ENCODE results near the gene DCPS.

DCPS gene

DNA sequence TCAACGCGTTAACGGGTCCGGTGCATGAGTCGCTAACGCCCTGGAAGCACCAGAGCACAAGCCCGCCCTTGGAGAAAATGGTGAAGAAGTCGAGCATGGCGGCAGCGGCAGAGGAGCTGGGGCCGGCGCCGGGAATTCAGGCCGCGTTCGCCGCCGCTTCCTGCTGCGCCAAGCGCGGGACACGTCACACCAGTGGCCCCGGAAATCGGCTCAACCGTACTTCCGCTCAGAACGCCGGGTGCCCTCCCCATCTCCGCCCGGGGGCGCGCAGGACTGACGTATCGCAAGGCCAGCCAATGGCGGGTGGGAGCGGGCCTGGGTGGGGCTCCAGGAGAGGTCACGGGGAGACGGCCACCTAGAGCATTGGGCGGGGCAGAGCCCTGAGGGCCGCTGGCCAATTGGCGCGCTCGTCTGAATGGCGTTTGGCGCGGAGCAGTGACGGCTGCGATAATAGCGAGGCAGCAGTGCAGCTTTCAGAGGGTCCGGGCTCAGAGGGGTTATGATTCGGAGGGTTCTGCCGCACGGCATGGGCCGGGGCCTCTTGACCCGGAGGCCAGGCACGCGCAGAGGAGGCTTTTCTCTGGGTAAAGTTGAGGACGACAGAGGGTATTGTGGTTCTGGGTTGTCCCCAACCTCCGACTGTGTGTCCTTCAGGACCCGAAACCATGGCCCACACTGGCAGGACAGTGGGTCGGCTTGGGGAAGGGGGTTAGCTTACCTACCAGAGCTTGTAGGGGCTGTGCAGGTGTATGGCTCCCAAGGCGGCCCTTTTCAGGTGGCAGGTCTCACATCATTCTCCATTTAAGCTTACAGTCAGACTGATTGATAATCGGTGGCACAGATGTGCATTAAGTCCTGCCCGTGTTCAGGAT, 34.9 kb upstream of the DCPS start, which contains the start of the genes FOXRED1 and SRPRA:
FOXRED1 (plus strand) TSS at position 447 of the 872 bp plus-strand sequence; CDS start at position 500, 53 bp downstream.
SRPRA (minus strand) TSS at position 188 of the 872 bp plus-strand sequence; CDS start at position 97, 91 bp downstream.
- peak within 1 kb of the TSS; percentile 86 for H3K27ac ChIP-seq
- peaks cover 60% of the 10 kb centered on the region for H3K36me3 ChIP-seq
- peak; percentile 100 for DNase-seq
- peak within 1 kb of the TSS; percentile 63 for H3K4me3 ChIP-seq (ENCODE audit: low read depth, low read length)
- no peaks in the 10 kb centered on the region for H3K27me3 ChIP-seq (ENCODE audit: insufficient read depth, low read depth, severe bottlenecking)
- no peaks in the 10 kb centered on the region for H3K9me3 ChIP-seq (ENCODE audit: severe bottlenecking)
- TF ChIP-seq, protein P1, sequence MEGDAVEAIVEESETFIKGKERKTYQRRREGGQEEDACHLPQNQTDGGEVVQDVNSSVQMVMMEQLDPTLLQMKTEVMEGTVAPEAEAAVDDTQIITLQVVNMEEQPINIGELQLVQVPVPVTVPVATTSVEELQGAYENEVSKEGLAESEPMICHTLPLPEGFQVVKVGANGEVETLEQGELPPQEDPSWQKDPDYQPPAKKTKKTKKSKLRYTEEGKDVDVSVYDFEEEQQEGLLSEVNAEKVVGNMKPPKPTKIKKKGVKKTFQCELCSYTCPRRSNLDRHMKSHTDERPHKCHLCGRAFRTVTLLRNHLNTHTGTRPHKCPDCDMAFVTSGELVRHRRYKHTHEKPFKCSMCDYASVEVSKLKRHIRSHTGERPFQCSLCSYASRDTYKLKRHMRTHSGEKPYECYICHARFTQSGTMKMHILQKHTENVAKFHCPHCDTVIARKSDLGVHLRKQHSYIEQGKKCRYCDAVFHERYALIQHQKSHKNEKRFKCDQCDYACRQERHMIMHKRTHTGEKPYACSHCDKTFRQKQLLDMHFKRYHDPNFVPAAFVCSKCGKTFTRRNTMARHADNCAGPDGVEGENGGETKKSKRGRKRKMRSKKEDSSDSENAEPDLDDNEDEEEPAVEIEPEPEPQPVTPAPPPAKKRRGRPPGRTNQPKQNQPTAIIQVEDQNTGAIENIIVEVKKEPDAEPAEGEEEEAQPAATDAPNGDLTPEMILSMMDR (IDR thresholded peaks at IDR 0.05; ENCODE audit: low read depth, low read length) = no peak

DNA sequence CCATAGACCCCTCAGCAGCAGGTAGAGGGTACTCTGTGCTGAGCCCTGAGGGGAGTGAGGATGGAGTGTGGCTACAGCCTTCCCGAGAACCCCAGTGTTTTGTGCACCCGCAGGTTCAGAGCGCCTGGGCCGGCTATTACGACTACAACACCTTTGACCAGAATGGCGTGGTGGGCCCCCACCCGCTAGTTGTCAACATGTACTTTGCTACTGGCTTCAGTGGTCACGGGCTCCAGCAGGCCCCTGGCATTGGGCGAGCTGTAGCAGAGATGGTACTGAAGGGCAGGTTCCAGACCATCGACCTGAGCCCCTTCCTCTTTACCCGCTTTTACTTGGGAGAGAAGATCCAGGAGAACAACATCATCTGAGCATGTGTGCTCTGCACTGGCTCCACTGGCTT, 26.5 kb upstream of the DCPS start:
- Histone ChIP-seq H3K27ac (no peak overlapping the region), H3K9me3 (ENCODE audit: severe bottlenecking) (no peaks in the 10 kb centered on the region), H3K36me3 (peaks cover 48% of the 10 kb centered on the region), H3K4me3 (ENCODE audit: low read depth, low read length) (no peak overlapping the region), H3K27me3 (ENCODE audit: insufficient read depth, low read depth, severe bottlenecking) (no peaks in the 10 kb centered on the region)
- DNase-seq = no peak
- TF ChIP-seq, protein P1 (IDR thresholded peaks at IDR 0.05; ENCODE audit: low read depth, low read length) = no peak

DNA sequence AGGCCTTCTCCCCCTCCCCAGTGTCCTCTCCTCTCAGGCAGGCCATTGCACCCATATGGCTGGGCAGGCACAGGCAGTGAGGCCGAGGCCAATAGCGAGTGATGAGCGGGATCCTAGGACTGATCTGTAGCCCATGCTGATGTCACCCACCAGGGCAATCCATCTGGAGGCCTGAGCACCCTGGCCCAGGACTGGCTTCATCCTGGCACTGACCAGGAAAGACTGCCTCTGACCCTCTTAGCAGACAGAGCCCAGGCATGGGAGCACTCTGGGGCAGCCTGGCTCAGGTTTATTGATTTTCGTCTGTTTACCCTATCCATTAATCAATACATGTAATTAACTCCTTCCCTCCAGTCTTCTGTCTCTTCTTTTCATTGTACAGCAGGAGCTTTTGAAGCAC, 26.1 kb upstream of the DCPS start:
- Histone ChIP-seq H3K9me3 (ENCODE audit: severe bottlenecking) (no peaks in the 10 kb centered on the region), H3K36me3 (peaks cover 44% of the 10 kb centered on the region), H3K4me3 (ENCODE audit: low read depth, low read length) (no peak overlapping the region), H3K27ac (no peak overlapping the region), H3K27me3 (ENCODE audit: insufficient read depth, low read depth, severe bottlenecking) (no peaks in the 10 kb centered on the region)
- TF ChIP-seq, protein P1 (IDR thresholded peaks at IDR 0.05; ENCODE audit: low read depth, low read length) = no peak
- DNase-seq = no peak

DNA sequence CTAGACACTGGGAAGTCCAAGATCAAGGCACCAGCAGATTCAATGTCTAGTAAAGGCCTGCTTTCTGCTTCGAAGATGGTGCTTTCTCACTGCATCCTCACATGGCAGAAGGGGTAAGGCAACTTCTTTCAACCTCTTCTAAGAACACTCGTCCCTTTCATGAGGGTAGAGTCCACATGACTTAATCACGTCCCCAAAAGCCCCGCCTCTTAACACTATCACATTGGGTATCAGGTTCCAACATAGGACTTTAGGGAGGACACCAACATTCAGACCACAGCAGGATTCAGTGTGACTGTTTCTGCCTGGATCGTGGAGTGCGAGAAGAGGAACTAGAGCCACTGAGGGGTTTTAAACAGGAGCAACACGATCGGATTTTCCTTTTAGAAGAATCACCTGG, 24.7 kb upstream of the DCPS start:
- TF ChIP-seq, protein P1 (IDR thresholded peaks at IDR 0.05; ENCODE audit: low read depth, low read length) = no peak
- H3K27me3 ChIP-seq (ENCODE audit: insufficient read depth, low read depth, severe bottlenecking) = no peaks in the 10 kb centered on the region
- no peak overlapping the region for H3K4me3 ChIP-seq (ENCODE audit: low read depth, low read length)
- peaks cover 30% of the 10 kb centered on the region for H3K36me3 ChIP-seq
- no peak for DNase-seq
- no peaks in the 10 kb centered on the region for H3K9me3 ChIP-seq (ENCODE audit: severe bottlenecking)
- no peak overlapping the region for H3K27ac ChIP-seq

DNA sequence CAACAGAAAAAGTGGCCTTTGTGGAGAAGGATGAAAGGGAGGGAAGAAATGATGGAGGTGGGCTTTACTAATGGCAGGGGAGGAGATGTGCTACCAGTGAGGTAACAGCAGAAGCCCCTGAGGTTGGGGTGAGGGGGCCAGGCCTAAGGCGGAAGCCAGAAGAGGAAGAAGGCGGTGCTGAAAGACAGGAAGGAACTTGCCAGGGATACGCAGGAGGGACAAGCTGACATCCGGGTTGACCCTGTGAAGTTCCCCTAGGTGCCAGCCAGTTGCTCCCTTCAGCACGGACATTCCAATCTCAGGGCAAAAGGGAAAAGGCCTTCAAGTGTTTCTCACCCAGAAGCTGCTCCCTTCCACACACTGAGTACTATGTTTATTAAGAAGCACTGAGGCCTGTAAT, 23.3 kb upstream of the DCPS start:
- H3K27ac ChIP-seq = no peak overlapping the region
- no peaks in the 10 kb centered on the region for H3K9me3 ChIP-seq (ENCODE audit: severe bottlenecking)
- DNase-seq = no peak
- H3K36me3 ChIP-seq = peaks cover 17% of the 10 kb centered on the region
- H3K4me3 ChIP-seq (ENCODE audit: low read depth, low read length) = no peak overlapping the region
- no peaks in the 10 kb centered on the region for H3K27me3 ChIP-seq (ENCODE audit: insufficient read depth, low read depth, severe bottlenecking)
- TF ChIP-seq, protein P1 (IDR thresholded peaks at IDR 0.05; ENCODE audit: low read depth, low read length) = no peak

All from WERI-Rb-1 (cell line).